ENCODE data around the gene LAMB4.
A peak's percentile ranks its signal among the peaks of the same experiment; 100 is the strongest.

Gene LAMB4

GRCh38 chr7:108146070-108146842, 16.1 kb upstream of the LAMB4 start:
- peak in 1 of 2 donors; percentile 60 for DNase-seq (ENCODE audit: low spot score in 2 of 2)
- H3K27ac Mint-ChIP-seq: no peak overlapping the region

GRCh38 chr7:108145401-108145800, 15.2 kb upstream of the LAMB4 start:
- no peaks in the 10 kb centered on the region for H3K9me3 Mint-ChIP-seq
- ATAC-seq (no peak), DNase-seq (ENCODE audit: low spot score in 2 of 2) (no peak)
- no peaks in the 10 kb centered on the region for H3K36me3 Mint-ChIP-seq
- no peaks in the 10 kb centered on the region for H3K4me1 Mint-ChIP-seq
- H3K4me3 Mint-ChIP-seq: no peak overlapping the region
- H3K27ac Mint-ChIP-seq: no peak overlapping the region

More at GRCh38 chr7:108146070-108146842, 16.1 kb upstream of the LAMB4 start:
- H3K9me3 Mint-ChIP-seq: no peaks in the 10 kb centered on the region
- no peaks in the 10 kb centered on the region for H3K4me1 Mint-ChIP-seq
- no peaks in the 10 kb centered on the region for H3K36me3 Mint-ChIP-seq
- H3K4me3 Mint-ChIP-seq: no peak overlapping the region
- ATAC-seq: peak; percentile 60

GRCh38 chr7:108144931-108145330, 14.8 kb upstream of the LAMB4 start:
- ATAC-seq (no peak), DNase-seq (ENCODE audit: low spot score in 2 of 2) (no peak)

GRCh38 chr7:108143658-108144420, 13.7 kb upstream of the LAMB4 start:
- no peaks in the 10 kb centered on the region for H3K4me1 Mint-ChIP-seq
- DNase-seq (ENCODE audit: low spot score in 2 of 2) (no peak), ATAC-seq (peak; percentile 27)
- H3K4me3 Mint-ChIP-seq: no peak overlapping the region
- H3K36me3 Mint-ChIP-seq: no peaks in the 10 kb centered on the region
- no peaks in the 10 kb centered on the region for H3K9me3 Mint-ChIP-seq
- no peak overlapping the region for H3K27ac Mint-ChIP-seq

More at GRCh38 chr7:108144931-108145330, 14.8 kb upstream of the LAMB4 start:
- no peak overlapping the region for H3K27ac Mint-ChIP-seq
- no peak overlapping the region for H3K4me3 Mint-ChIP-seq
- no peaks in the 10 kb centered on the region for H3K36me3 Mint-ChIP-seq
- H3K4me1 Mint-ChIP-seq: no peaks in the 10 kb centered on the region
- H3K9me3 Mint-ChIP-seq: no peaks in the 10 kb centered on the region

- ATAC-seq: no peak
- no peaks in the 10 kb centered on the region for H3K36me3 Mint-ChIP-seq
- DNase-seq (ENCODE audit: low spot score in 2 of 2): no peak
- no peak overlapping the region for H3K27ac Mint-ChIP-seq
- H3K4me3 Mint-ChIP-seq: no peak overlapping the region
- no peaks in the 10 kb centered on the region for H3K4me1 Mint-ChIP-seq
- no peaks in the 10 kb centered on the region for H3K9me3 Mint-ChIP-seq
Observed at GRCh38 chr7:108142675-108143259, 12.6 kb upstream of the LAMB4 start.

- H3K9me3 Mint-ChIP-seq: no peaks in the 10 kb centered on the region
- no peaks in the 10 kb centered on the region for H3K36me3 Mint-ChIP-seq
- no peak overlapping the region for H3K4me3 Mint-ChIP-seq
- DNase-seq (ENCODE audit: low spot score in 2 of 2): no peak
- no peaks in the 10 kb centered on the region for H3K4me1 Mint-ChIP-seq
- no peak overlapping the region for H3K27ac Mint-ChIP-seq
- no peak for ATAC-seq
Observed at GRCh38 chr7:108142180-108142579, 12.0 kb upstream of the LAMB4 start.

GRCh38 chr7:108140671-108141070, 10.5 kb upstream of the LAMB4 start:
- Mint-ChIP-seq H3K9me3 (no peaks in the 10 kb centered on the region), H3K36me3 (no peaks in the 10 kb centered on the region), H3K4me1 (peaks cover 6% of the 10 kb centered on the region), H3K4me3 (no peak overlapping the region), H3K27ac (no peak overlapping the region)
- ATAC-seq: no peak
- DNase-seq (ENCODE audit: low spot score in 2 of 2): no peak

- no peak for DNase-seq (ENCODE audit: low spot score in 2 of 2)
- Mint-ChIP-seq H3K4me1 (peaks cover 16% of the 10 kb centered on the region), H3K9me3 (no peaks in the 10 kb centered on the region), H3K27ac (no peak overlapping the region), H3K36me3 (no peaks in the 10 kb centered on the region), H3K4me3 (no peak overlapping the region)
- ATAC-seq: no peak
Observed at GRCh38 chr7:108138911-108139310, 8.8 kb upstream of the LAMB4 start.

GRCh38 chr7:108137993-108138392, 7.8 kb upstream of the LAMB4 start:
- Mint-ChIP-seq H3K4me1 (peaks cover 16% of the 10 kb centered on the region), H3K9me3 (no peaks in the 10 kb centered on the region), H3K4me3 (no peak overlapping the region), H3K27ac (no peak overlapping the region), H3K36me3 (no peaks in the 10 kb centered on the region)
- DNase-seq (ENCODE audit: low spot score in 2 of 2) (no peak), ATAC-seq (no peak)

- H3K27ac Mint-ChIP-seq: no peak overlapping the region
- H3K4me1 Mint-ChIP-seq: peaks cover 16% of the 10 kb centered on the region
- ATAC-seq (no peak), DNase-seq (ENCODE audit: low spot score in 2 of 2) (no peak)
- H3K4me3 Mint-ChIP-seq: no peak overlapping the region
- no peaks in the 10 kb centered on the region for H3K9me3 Mint-ChIP-seq
- H3K36me3 Mint-ChIP-seq: no peaks in the 10 kb centered on the region
Observed at GRCh38 chr7:108137040-108137439, 6.9 kb upstream of the LAMB4 start.

GRCh38 chr7:108136191-108136688, 6.1 kb upstream of the LAMB4 start:
- H3K4me1 Mint-ChIP-seq: peaks cover 16% of the 10 kb centered on the region
- no peaks in the 10 kb centered on the region for H3K9me3 Mint-ChIP-seq
- DNase-seq (ENCODE audit: low spot score in 2 of 2) (no peak), ATAC-seq (no peak)
- H3K4me3 Mint-ChIP-seq: no peak overlapping the region
- H3K27ac Mint-ChIP-seq: no peak overlapping the region
- H3K36me3 Mint-ChIP-seq: no peaks in the 10 kb centered on the region

- Mint-ChIP-seq H3K4me3 (no peak overlapping the region), H3K27ac (no peak overlapping the region), H3K9me3 (no peaks in the 10 kb centered on the region), H3K4me1 (peaks cover 16% of the 10 kb centered on the region), H3K36me3 (no peaks in the 10 kb centered on the region)
- ATAC-seq (peak; percentile 90), DNase-seq (ENCODE audit: low spot score in 2 of 2) (peak in 1 of 2 donors; percentile 50)
Observed at GRCh38 chr7:108135446-108136190, 5.5 kb upstream of the LAMB4 start.

GRCh38 chr7:108134486-108134885, 4.3 kb upstream of the LAMB4 start:
- ATAC-seq (no peak), DNase-seq (ENCODE audit: low spot score in 2 of 2) (no peak)
- H3K9me3 Mint-ChIP-seq: no peaks in the 10 kb centered on the region
- H3K4me1 Mint-ChIP-seq: peaks cover 16% of the 10 kb centered on the region
- no peak overlapping the region for H3K27ac Mint-ChIP-seq
- H3K4me3 Mint-ChIP-seq: no peak overlapping the region
- no peaks in the 10 kb centered on the region for H3K36me3 Mint-ChIP-seq

GRCh38 chr7:108132551-108133265, 2.5 kb upstream of the LAMB4 start:
- DNase-seq (ENCODE audit: low spot score in 2 of 2) (no peak), ATAC-seq (no peak)
- Mint-ChIP-seq H3K9me3 (no peaks in the 10 kb centered on the region), H3K27ac (no peak overlapping the region), H3K36me3 (no peaks in the 10 kb centered on the region), H3K4me1 (peaks cover 16% of the 10 kb centered on the region), H3K4me3 (no peak overlapping the region)
